GM23248 (cell line): ENCODE measurements around the gene NUP62CL.

ENCODE experiments used
- EZH2 ChIP-seq: fragments of 200-600 bp; sonication (generic); IDR thresholded peaks from 2 replicates; pipeline ENCODE4 v1.6.1; 2018; ENCODE audit warnings: antibody characterized with exemption, mild to moderate bottlenecking; ENCODE audit not compliant: insufficient read depth, poor library complexity, severe bottlenecking
- EZH2phosphoT487 ChIP-seq: fragments of 200-600 bp; sonication (generic); IDR thresholded peaks from 2 replicates; pipeline ENCODE4 v1.6.1; 2018; ENCODE audit warnings: antibody characterized with exemption, moderate library complexity, mild to moderate bottlenecking, low read depth; ENCODE audit not compliant: insufficient read depth

DNA sequence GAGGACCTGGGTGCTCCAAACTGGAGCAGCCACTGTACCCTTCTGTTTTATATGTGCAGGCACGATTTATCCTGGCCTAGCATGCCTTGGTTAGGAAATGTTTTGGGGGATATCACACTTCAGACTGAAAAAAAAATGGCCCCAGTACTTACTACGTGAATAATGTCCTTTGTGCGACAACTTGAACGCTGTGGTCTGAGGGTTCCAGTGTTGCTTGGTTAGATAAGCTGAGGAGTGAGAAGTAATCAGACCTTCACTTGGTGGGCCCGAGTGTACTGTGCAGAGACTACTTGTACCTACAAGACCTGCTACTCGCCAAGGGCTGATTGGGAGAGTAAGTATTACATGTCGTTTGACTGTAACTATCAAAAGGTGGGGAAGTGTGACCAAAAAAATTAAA, 856 bp upstream of the NUP62CL start:
- no peak for TF ChIP-seq EZH2
- TF ChIP-seq EZH2phosphoT487, result no peak
